ENCODE measurements around the gene FGF23. TPM values are rescaled to one million over a fixed set of nuclear protein-coding genes. Genes with fewer than 3 reads are reported as not detected.

Gene FGF23
- total RNA-seq, 1 experiment from 2014 or later = 0.24 TPM

GRCh38 chr12:4418913-4419312, 39.4 kb upstream of the FGF23 start:
- no peak overlapping the region for H4K91ac ChIP-seq (ENCODE audit: insufficient read length, low read depth, low read length)
- H2AFZ ChIP-seq (ENCODE audit: low read length) = no peak overlapping the region
- H3T11ph ChIP-seq (ENCODE audit: low read length) = no peak overlapping the region
- no peaks in the 10 kb centered on the region for H3K27me3 ChIP-seq (ENCODE audit: insufficient read depth, low read length)
- H3K9ac ChIP-seq (ENCODE audit: extremely low read depth, insufficient read length, low read length) = no peak overlapping the region
- H3K56ac ChIP-seq (ENCODE audit: insufficient read length, low read depth, low read length) = no peak overlapping the region
- no peak overlapping the region for H4K5ac ChIP-seq (ENCODE audit: insufficient read length, low read depth, low read length)
- H3K23me2 ChIP-seq (ENCODE audit: insufficient read length, low read depth, low read length, poor library complexity, severe bottlenecking) = no peaks in the 10 kb centered on the region
- H3K27me3 Mint-ChIP-seq (ENCODE audit: low read depth) = peaks cover 7% of the 10 kb centered on the region
- DNase-seq = no peak
- no peak overlapping the region for H3K27ac ChIP-seq (ENCODE audit: insufficient read length, low read depth, low read length)
- H3K14ac ChIP-seq (ENCODE audit: insufficient read depth, low read length) = no peak overlapping the region
- no peak overlapping the region for H2AK5ac ChIP-seq (ENCODE audit: insufficient read length, low read length)
- H3K4me2 ChIP-seq (ENCODE audit: insufficient read depth, insufficient read length, low read length) = no peak overlapping the region
- peaks cover 5 to 11% of the 10 kb centered on the region in 2 experiments for H3K4me1 Mint-ChIP-seq
- no peak overlapping the region for H3K4me3 Mint-ChIP-seq
- no peaks in the 10 kb centered on the region for H3K4me1 ChIP-seq (ENCODE audit: insufficient read depth, low read length)
- no peak overlapping the region for H2BK15ac ChIP-seq (ENCODE audit: low read depth, low read length)
- H2BK12ac ChIP-seq (ENCODE audit: insufficient read length, low read depth, low read length) = no peak overlapping the region
- H3K18ac ChIP-seq (ENCODE audit: insufficient read length, low read depth, low read length) = no peak overlapping the region
- H2BK5ac ChIP-seq (ENCODE audit: insufficient read length, low read length) = no peak overlapping the region
- H3K9me3 Mint-ChIP-seq = no peaks in the 10 kb centered on the region
- no peak overlapping the region for H2BK20ac ChIP-seq (ENCODE audit: low read depth, low read length, poor library complexity, severe bottlenecking)
- no peak overlapping the region for H3K27ac Mint-ChIP-seq
- H3K79me1 ChIP-seq (ENCODE audit: insufficient read depth, low read depth, low read length, poor library complexity, severe bottlenecking) = no peaks in the 10 kb centered on the region
- H4K20me1 ChIP-seq (ENCODE audit: control insufficient read depth, insufficient read depth, insufficient read length) = peaks cover 2% of the 10 kb centered on the region
- no peak overlapping the region for H3K23ac ChIP-seq (ENCODE audit: insufficient read length, low read depth, low read length)
- no peak overlapping the region for H2BK120ac ChIP-seq (ENCODE audit: low read depth, low read length, poor library complexity, severe bottlenecking)
- H3K9me3 ChIP-seq (ENCODE audit: control insufficient read depth, low read depth, low read length) = no peaks in the 10 kb centered on the region
- TF ChIP-seq, protein P1, sequence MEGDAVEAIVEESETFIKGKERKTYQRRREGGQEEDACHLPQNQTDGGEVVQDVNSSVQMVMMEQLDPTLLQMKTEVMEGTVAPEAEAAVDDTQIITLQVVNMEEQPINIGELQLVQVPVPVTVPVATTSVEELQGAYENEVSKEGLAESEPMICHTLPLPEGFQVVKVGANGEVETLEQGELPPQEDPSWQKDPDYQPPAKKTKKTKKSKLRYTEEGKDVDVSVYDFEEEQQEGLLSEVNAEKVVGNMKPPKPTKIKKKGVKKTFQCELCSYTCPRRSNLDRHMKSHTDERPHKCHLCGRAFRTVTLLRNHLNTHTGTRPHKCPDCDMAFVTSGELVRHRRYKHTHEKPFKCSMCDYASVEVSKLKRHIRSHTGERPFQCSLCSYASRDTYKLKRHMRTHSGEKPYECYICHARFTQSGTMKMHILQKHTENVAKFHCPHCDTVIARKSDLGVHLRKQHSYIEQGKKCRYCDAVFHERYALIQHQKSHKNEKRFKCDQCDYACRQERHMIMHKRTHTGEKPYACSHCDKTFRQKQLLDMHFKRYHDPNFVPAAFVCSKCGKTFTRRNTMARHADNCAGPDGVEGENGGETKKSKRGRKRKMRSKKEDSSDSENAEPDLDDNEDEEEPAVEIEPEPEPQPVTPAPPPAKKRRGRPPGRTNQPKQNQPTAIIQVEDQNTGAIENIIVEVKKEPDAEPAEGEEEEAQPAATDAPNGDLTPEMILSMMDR (conservative IDR thresholded peaks at IDR 0.05) = no peak
- no peaks in the 10 kb centered on the region for H3K79me2 ChIP-seq (ENCODE audit: insufficient read depth, low read length)
- H3K36me3 Mint-ChIP-seq (ENCODE audit: insufficient read depth in 1 of 3, low read depth in 3 of 3) = no peaks in the 10 kb centered on the region
- no CpG with 5 or more reads among the region's 5 CpGs for WGBS (ENCODE audit: extremely low coverage, insufficient read length, low lambda C conversion rate)
- no peak overlapping the region for H3K4ac ChIP-seq (ENCODE audit: low read depth, low read length)
- no peak overlapping the region for H4K8ac ChIP-seq (replicated peaks; ENCODE audit: insufficient read length, low read depth, low read length)

Data from H9 (cell line).